ENCODE data around the gene ATF2.
"Not testable (repeated sequence)": the region's sequence is repeated elsewhere in the genome, so short reads cannot be mapped to it uniquely, and the experiment has no call there.

Gene ATF2

DNA sequence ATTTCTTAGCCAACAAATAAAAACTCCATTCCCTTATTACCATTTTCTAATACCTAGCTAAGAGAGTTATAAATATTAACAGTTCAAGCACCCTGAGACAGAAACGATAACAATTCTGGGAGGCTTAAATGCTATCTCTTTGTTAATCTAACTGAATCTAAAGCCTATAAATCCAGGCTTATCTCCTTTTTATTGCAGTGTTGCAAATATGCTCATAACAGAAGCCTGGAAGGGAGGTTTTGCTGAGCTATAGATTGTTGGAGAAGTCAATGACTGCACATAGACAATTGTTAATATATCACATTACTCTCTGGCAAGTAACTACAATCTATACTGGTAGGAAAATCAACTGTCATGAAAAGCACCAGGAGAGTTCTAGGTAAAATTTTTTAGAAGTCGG lies 30.2 kb downstream of the ATF2 start:
- Histone ChIP-seq H3K36me3 (ENCODE audit: control insufficient read depth, insufficient read depth, low read length) (peaks cover 8% of the 10 kb centered on the region), H3K9me3 (ENCODE audit: control insufficient read depth, low read length) (no peaks in the 10 kb centered on the region), H3K4me3 (ENCODE audit: insufficient read depth, low read depth, low read length) (no peak overlapping the region), H3K27me3 (ENCODE audit: control insufficient read depth, insufficient read depth, low read length, poor library complexity, severe bottlenecking) (no peaks in the 10 kb centered on the region), H3K4me1 (ENCODE audit: control insufficient read depth, insufficient read depth, low read length) (no peaks in the 10 kb centered on the region), H3K27ac (ENCODE audit: insufficient read depth, low read depth, low read length, poor library complexity, severe bottlenecking) (no peak overlapping the region)
- 94 to 98% methylated on average over 2 of the region's 2 CpGs for WGBS, 2 experiments

DNA sequence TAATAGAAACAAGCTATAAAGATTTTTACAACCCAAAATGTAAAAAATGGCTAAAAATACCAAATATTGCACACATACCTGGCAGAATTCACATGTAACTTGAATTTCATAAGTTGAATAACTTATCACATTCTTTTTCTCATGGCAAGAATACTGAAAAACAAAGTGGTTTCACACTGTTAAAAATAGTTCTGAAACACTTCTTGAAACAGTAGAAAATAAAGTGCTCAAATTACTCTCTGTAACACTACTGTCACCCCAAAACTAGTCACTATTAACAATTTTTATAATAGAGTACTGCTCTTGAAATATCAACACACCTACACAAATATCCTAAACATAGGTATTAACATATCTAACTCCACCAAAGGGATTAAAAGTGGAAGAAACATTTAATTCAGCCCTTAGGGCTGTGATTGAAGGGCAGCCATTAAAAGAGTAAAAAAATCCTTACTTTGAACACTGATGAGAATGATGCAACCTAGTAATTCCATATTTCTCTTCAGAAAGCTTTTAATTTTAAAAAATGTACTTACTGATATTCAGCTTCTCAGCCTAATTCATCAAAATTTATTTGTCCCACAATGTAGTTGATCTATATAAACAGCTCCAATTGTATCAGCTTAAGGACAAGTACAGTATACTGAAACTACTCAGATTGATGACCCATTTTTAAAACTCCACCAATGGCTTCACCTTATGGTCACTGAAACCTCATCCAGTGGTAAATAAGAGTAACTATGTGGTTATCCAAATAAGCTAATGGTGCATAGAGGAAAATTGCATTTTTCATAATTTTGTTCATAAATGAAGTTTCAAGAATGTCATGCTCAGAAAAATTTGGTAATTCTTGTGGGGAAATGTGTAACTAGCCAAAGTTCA lies 31.4 kb downstream of the ATF2 start:
- Histone ChIP-seq H3K27me3 (ENCODE audit: control insufficient read depth, insufficient read depth, low read length, poor library complexity, severe bottlenecking) (no peaks in the 10 kb centered on the region), H3K27ac (ENCODE audit: insufficient read depth, low read depth, low read length, poor library complexity, severe bottlenecking) (no peak overlapping the region), H3K4me3 (ENCODE audit: insufficient read depth, low read depth, low read length) (no peak overlapping the region), H3K36me3 (ENCODE audit: control insufficient read depth, insufficient read depth, low read length) (peaks cover 8% of the 10 kb centered on the region), H3K4me1 (ENCODE audit: control insufficient read depth, insufficient read depth, low read length) (no peaks in the 10 kb centered on the region), H3K9me3 (ENCODE audit: control insufficient read depth, low read length) (no peaks in the 10 kb centered on the region)

GRCh38 chr2:175135862-175136261 lies 32.1 kb downstream of the ATF2 start:
- no peak overlapping the region for H3K27ac ChIP-seq (ENCODE audit: insufficient read depth, low read depth, low read length, poor library complexity, severe bottlenecking)
- no peaks in the 10 kb centered on the region for H3K27me3 ChIP-seq (ENCODE audit: control insufficient read depth, insufficient read depth, low read length, poor library complexity, severe bottlenecking)
- H3K9me3 ChIP-seq (ENCODE audit: control insufficient read depth, low read length), result no peaks in the 10 kb centered on the region
- 82 to 91% methylated on average over 2 of the region's 2 CpGs for WGBS, 2 experiments
- H3K36me3 ChIP-seq (ENCODE audit: control insufficient read depth, insufficient read depth, low read length), result peaks cover 8% of the 10 kb centered on the region
- H3K4me1 ChIP-seq (ENCODE audit: control insufficient read depth, insufficient read depth, low read length), result no peaks in the 10 kb centered on the region
- no peak overlapping the region for H3K4me3 ChIP-seq (ENCODE audit: insufficient read depth, low read depth, low read length)

GRCh38 chr2:175135177-175135576 lies 32.8 kb downstream of the ATF2 start:
- Histone ChIP-seq H3K36me3 (ENCODE audit: control insufficient read depth, insufficient read depth, low read length) (peaks cover 8% of the 10 kb centered on the region), H3K4me1 (ENCODE audit: control insufficient read depth, insufficient read depth, low read length) (no peaks in the 10 kb centered on the region), H3K4me3 (ENCODE audit: insufficient read depth, low read depth, low read length) (no peak overlapping the region), H3K27ac (ENCODE audit: insufficient read depth, low read depth, low read length, poor library complexity, severe bottlenecking) (no peak overlapping the region), H3K9me3 (ENCODE audit: control insufficient read depth, low read length) (no peaks in the 10 kb centered on the region), H3K27me3 (ENCODE audit: control insufficient read depth, insufficient read depth, low read length, poor library complexity, severe bottlenecking) (no peaks in the 10 kb centered on the region)
- 95% methylated on average over 3 of the region's 3 CpGs for WGBS, 2 experiments

- Histone ChIP-seq H3K4me3 (ENCODE audit: insufficient read depth, low read depth, low read length) (no peak overlapping the region), H3K9me3 (ENCODE audit: control insufficient read depth, low read length) (no peaks in the 10 kb centered on the region), H3K27ac (ENCODE audit: insufficient read depth, low read depth, low read length, poor library complexity, severe bottlenecking) (no peak overlapping the region), H3K36me3 (ENCODE audit: control insufficient read depth, insufficient read depth, low read length) (peaks cover 16% of the 10 kb centered on the region), H3K4me1 (ENCODE audit: control insufficient read depth, insufficient read depth, low read length) (no peaks in the 10 kb centered on the region), H3K27me3 (ENCODE audit: control insufficient read depth, insufficient read depth, low read length, poor library complexity, severe bottlenecking) (no peaks in the 10 kb centered on the region)
- WGBS, 2 experiments, result 75 to 100% methylated on average over 1 of the region's 2 CpGs
These were observed 36.8 kb downstream of the ATF2 start for GRCh38 chr2:175131252-175131651.

DNA sequence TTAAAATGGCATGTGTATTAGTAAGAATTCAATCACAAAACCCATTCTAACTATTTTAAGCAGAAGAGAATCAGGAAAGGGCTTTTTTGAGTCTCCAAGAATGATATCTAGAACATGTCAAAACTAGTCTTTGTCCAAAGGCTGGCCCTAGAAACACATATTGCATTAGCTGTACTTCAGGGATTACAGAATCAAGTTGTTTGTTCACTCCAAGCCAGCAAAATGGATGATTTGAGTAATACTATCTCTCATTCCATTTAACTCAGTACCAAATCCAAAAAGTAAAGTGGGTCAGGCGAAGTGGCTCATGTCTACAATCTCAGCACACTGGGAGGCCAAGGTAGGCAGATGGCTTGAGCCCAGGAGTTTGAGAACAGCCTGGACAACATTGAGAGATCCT lies 41.3 kb downstream of the ATF2 start:
- Histone ChIP-seq H3K4me3 (ENCODE audit: insufficient read depth, low read depth, low read length) (no peak overlapping the region), H3K36me3 (ENCODE audit: control insufficient read depth, insufficient read depth, low read length) (peaks cover 7% of the 10 kb centered on the region), H3K4me1 (ENCODE audit: control insufficient read depth, insufficient read depth, low read length) (no peaks in the 10 kb centered on the region), H3K9me3 (ENCODE audit: control insufficient read depth, low read length) (no peaks in the 10 kb centered on the region), H3K27ac (ENCODE audit: insufficient read depth, low read depth, low read length, poor library complexity, severe bottlenecking) (no peak overlapping the region), H3K27me3 (ENCODE audit: control insufficient read depth, insufficient read depth, low read length, poor library complexity, severe bottlenecking) (no peaks in the 10 kb centered on the region)
- 92 to 98% methylated on average over 1 of the region's 1 CpG for WGBS, 2 experiments

DNA sequence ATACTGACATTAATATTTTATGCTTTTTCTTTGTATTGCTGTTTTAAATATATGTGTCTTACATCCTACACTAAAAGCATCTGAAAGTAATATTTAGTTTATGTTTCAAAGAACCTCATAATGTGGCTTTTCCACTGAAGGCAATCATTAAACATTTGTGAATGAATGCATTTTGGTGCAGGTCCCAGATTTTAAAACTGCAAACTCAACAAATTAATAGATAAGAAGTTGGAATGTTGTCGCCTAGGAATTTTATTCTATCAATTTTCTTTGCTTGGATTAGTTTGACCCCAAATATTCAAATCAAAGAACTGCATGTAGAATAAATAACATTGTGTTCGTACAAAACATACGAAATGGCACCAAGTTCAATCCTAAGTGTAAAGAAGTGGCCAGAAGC lies 44.7 kb downstream of the ATF2 start:
- 100% methylated on average over 2 to 3 of the region's 3 CpGs for WGBS, 2 experiments
- Histone ChIP-seq H3K36me3 (ENCODE audit: control insufficient read depth, insufficient read depth, low read length) (peaks cover 4% of the 10 kb centered on the region), H3K4me1 (ENCODE audit: control insufficient read depth, insufficient read depth, low read length) (no peaks in the 10 kb centered on the region), H3K9me3 (ENCODE audit: control insufficient read depth, low read length) (no peaks in the 10 kb centered on the region), H3K27me3 (ENCODE audit: control insufficient read depth, insufficient read depth, low read length, poor library complexity, severe bottlenecking) (no peaks in the 10 kb centered on the region), H3K4me3 (ENCODE audit: insufficient read depth, low read depth, low read length) (no peak overlapping the region), H3K27ac (ENCODE audit: insufficient read depth, low read depth, low read length, poor library complexity, severe bottlenecking) (no peak overlapping the region)

DNA sequence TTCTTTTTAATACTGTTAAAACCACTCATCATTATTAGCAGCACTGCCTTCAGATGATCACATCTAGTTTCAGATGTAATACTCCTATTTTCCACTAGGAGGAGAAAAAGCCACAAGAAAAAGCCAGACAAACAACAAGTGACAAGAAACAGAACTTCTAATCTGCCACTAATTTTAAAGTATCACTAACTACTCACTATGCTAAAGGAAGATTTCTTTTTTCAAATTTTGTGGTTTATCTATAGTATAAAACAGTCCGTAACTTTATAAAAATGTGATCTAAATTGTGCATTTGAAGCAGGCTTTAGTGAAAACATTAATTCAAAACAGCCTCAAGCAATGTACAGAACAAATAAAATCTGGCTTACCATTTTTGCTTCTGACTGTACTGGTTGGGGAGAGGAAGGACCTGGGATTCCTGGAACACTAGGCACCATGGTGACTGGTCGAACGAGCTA lies 56.8 kb downstream of the ATF2 start:
- Histone ChIP-seq H3K4me3 (ENCODE audit: insufficient read depth, low read depth, low read length) (no peak overlapping the region), H3K4me1 (ENCODE audit: control insufficient read depth, insufficient read depth, low read length) (no peaks in the 10 kb centered on the region), H3K36me3 (ENCODE audit: control insufficient read depth, insufficient read depth, low read length) (peaks cover 49% of the 10 kb centered on the region), H3K27ac (ENCODE audit: insufficient read depth, low read depth, low read length, poor library complexity, severe bottlenecking) (no peak overlapping the region), H3K9me3 (ENCODE audit: control insufficient read depth, low read length) (no peaks in the 10 kb centered on the region), H3K27me3 (ENCODE audit: control insufficient read depth, insufficient read depth, low read length, poor library complexity, severe bottlenecking) (no peaks in the 10 kb centered on the region)
- WGBS, 2 experiments, result 78 to 92% methylated on average over 2 of the region's 3 CpGs

DNA sequence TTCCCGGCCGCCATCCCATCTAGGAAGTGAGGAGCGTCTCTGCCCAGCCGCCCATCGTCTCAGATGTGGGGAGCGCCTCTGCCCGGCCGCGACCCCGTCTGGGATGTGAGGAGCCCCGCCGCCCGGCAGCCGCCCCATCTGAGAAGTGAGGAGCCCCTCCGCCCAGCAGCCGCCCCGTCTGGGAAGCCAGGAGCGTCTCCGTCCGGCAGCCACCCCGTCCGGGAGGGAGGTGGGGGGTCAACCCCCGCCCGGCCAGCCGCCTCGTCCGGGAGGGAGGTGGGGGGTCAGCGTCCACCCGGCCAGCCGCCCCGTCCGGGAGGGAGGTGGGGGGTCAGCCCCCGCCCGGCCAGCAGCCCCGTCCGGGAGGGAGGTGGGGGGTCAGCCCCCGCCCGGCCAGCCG lies 59.9 kb downstream of the ATF2 start:
- not testable (repeated sequence) for H3K27ac ChIP-seq (ENCODE audit: insufficient read depth, low read depth, low read length, poor library complexity, severe bottlenecking); H3K27me3 ChIP-seq (ENCODE audit: control insufficient read depth, insufficient read depth, low read length, poor library complexity, severe bottlenecking); H3K9me3 ChIP-seq (ENCODE audit: control insufficient read depth, low read length); H3K4me3 ChIP-seq (ENCODE audit: insufficient read depth, low read depth, low read length); H3K4me1 ChIP-seq (ENCODE audit: control insufficient read depth, insufficient read depth, low read length)
- peaks cover 35% of the 10 kb centered on the region for H3K36me3 ChIP-seq (ENCODE audit: control insufficient read depth, insufficient read depth, low read length)
- 95% methylated on average over 39 of the region's 39 CpGs for WGBS, 2 experiments

DNA sequence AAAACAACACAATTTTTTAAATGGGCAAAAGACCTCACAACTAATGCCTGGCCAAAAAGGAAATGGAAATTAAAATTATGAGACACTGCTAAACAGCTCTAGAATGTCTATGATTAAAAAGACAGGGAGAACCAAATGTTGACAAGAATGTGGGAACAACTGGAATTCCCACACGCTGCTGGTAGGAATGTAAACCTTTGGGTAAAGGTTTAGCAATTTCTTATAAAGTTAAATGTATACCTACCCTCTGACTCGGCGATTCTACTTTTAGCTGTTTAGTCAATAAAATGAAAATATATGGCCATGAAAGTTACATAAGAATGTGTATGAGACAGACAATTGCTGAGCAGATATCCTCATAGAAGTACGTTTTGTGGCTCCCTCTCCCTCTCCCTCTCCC lies 60.9 kb downstream of the ATF2 start:
- peaks cover 35% of the 10 kb centered on the region for H3K36me3 ChIP-seq (ENCODE audit: control insufficient read depth, insufficient read depth, low read length)
- WGBS, 2 experiments, result 100% methylated on average over 4 of the region's 4 CpGs
- H3K4me1 ChIP-seq (ENCODE audit: control insufficient read depth, insufficient read depth, low read length), result no peaks in the 10 kb centered on the region
- no peaks in the 10 kb centered on the region for H3K27me3 ChIP-seq (ENCODE audit: control insufficient read depth, insufficient read depth, low read length, poor library complexity, severe bottlenecking)
- no peaks in the 10 kb centered on the region for H3K9me3 ChIP-seq (ENCODE audit: control insufficient read depth, low read length)
- H3K4me3 ChIP-seq (ENCODE audit: insufficient read depth, low read depth, low read length), result no peak overlapping the region
- no peak overlapping the region for H3K27ac ChIP-seq (ENCODE audit: insufficient read depth, low read depth, low read length, poor library complexity, severe bottlenecking)

Data from ectodermal cell (in vitro differentiated cells).